Activated CD4-positive, alpha-beta T cell treated with anti-CD3 and anti-CD28 coated beads, Interleukin-2, Interleukin-4, amounts not matched to agents 100 ng/mL and 50 ng/mL, durations not matched to agents 16 hours and 8 hours (primary cell): ENCODE measurements around the gene GNB1.
"Not testable (repeated sequence)": the region's sequence is repeated elsewhere in the genome, so short reads cannot be mapped to it uniquely, and the experiment has no call there.

Experiments
- DNase-seq: peaks from one replicate; pipeline ENCODE4 v3.0.0-alpha.2; 2020; ENCODE audit warnings: low spot score

Gene GNB1

GRCh38 chr1:1760715-1761114 lies 130.2 kb downstream of the GNB1 start:
- DNase-seq, result no peak

- DNase-seq, result no peak
Measured at GRCh38 chr1:1760345-1760650, 130.6 kb downstream of the GNB1 start.

- no peak for DNase-seq
Measured at GRCh38 chr1:1759456-1760344, 131.2 kb downstream of the GNB1 start.

GRCh38 chr1:1758692-1759455 lies 132.0 kb downstream of the GNB1 start:
- no peak for DNase-seq

- no peak for DNase-seq
Measured at GRCh38 chr1:1758059-1758621, 132.7 kb downstream of the GNB1 start.

- no peak for DNase-seq
Measured at GRCh38 chr1:1757422-1758058, 133.3 kb downstream of the GNB1 start.

GRCh38 chr1:1756661-1757421 lies 134.0 kb downstream of the GNB1 start:
- DNase-seq, result no peak

GRCh38 chr1:1755852-1756251 lies 135.0 kb downstream of the GNB1 start:
- no peak for DNase-seq

- DNase-seq, result no peak
Measured at GRCh38 chr1:1755426-1755825, 135.5 kb downstream of the GNB1 start.

- DNase-seq, result no peak
Measured at GRCh38 chr1:1754051-1754815, 136.7 kb downstream of the GNB1 start.

GRCh38 chr1:1753607-1754005 lies 137.3 kb downstream of the GNB1 start:
- DNase-seq, result no peak

GRCh38 chr1:1752636-1753606 lies 138.0 kb downstream of the GNB1 start:
- DNase-seq, result no peak

- DNase-seq, result no peak
Measured at GRCh38 chr1:1752190-1752589, 138.7 kb downstream of the GNB1 start.

GRCh38 chr1:1749941-1750340 lies 140.9 kb downstream of the GNB1 start:
- not testable (repeated sequence) for DNase-seq

GRCh38 chr1:1748686-1749321 lies 142.1 kb downstream of the GNB1 start:
- DNase-seq, result no peak

GRCh38 chr1:1746566-1746909 lies 144.3 kb downstream of the GNB1 start:
- DNase-seq, result not testable (repeated sequence)

GRCh38 chr1:1745651-1746565 lies 145.0 kb downstream of the GNB1 start:
- peak; percentile 75 for DNase-seq

GRCh38 chr1:1742529-1742928 lies 148.4 kb downstream of the GNB1 start:
- not testable (repeated sequence) for DNase-seq
